K562 (cell line): ENCODE results near the gene YES1. TPM values are rescaled to one million over a fixed set of nuclear protein-coding genes. Genes with fewer than 3 reads are reported as not detected.

Source experiments
- ATAC-seq: fragments of 200-7000 bp; cut with Tn5 transposase; 3 replicates; pipeline ENCODE4 v1.9.1; 2020; ENCODE audit warnings: moderate library complexity
- BruUV-seq: library from RNA; stranded (reverse); fragments of 400-500 nt; replicated peaks from 2 replicates; lab custom pipeline; 2021; lab: Mats Ljungman, UMichigan
- CTCF ChIA-PET: fragments of 300-600 bp; formaldehyde crosslinking; extraction: SDS; loops from one replicate; lab custom pipeline; 2021; ENCODE audit warnings: low intra/inter-chr PET ratio; lab: Yijun Ruan, JAX
- POLR2A ChIA-PET: fragments of 300-600, 350-650 bp; sonication (Branson Sonifier 250); formaldehyde crosslinking; extraction: SDS; loops from one replicate; lab custom pipeline; 2021; ENCODE audit warnings: antibody characterized with exemption, inconsistent platforms; lab: Yijun Ruan, JAX
- DNase-seq, 4 experiments: peaks; one replicate each; pipeline versions ENCODE4 v3.0.0 to v3.0.0-alpha.2; 2011 to 2018; ENCODE audit warnings: low spot score in 3 of 4, mixed read lengths in 3 of 4; ENCODE audit errors: extremely low read depth in 1 of 4
- FAIRE-seq: peaks from 2 replicates; lab custom pipeline; 2011; peaks lifted over from hg19 to GRCh38; lab: Jason Lieb, UNC
- H2AFZ ChIP-seq: 2 replicates; pipeline ENCODE4 v1.6.0; 2011; ENCODE audit warnings: low read depth, low read length, control low read depth, inconsistent platforms
- H3K27ac ChIP-seq: fragments of 200-600 bp; 3 replicates; pipeline ENCODE4 v1.8.0; 2011; ENCODE audit warnings: low read depth, mild to moderate bottlenecking, control low read depth, inconsistent platforms, low read length, moderate library complexity, mixed read lengths; ENCODE audit errors: extremely low read depth
- H3K27me3 ChIP-seq, 2 experiments: fragments of 300-600 bp in 1 of 2; 2 replicates in 1 of 2; 3 replicates in 1 of 2; pipeline versions ENCODE4 v1.6.0 to v1.8.0; 2011; ENCODE audit warnings: inconsistent platforms in 2 of 2, low read length in 2 of 2, mild to moderate bottlenecking in 1 of 2, mixed read lengths in 1 of 2, moderate library complexity in 1 of 2; ENCODE audit not compliant: control insufficient read depth in 2 of 2, insufficient read depth in 2 of 2
- H3K36me3 ChIP-seq: fragments of 300-600 bp; 3 replicates; pipeline ENCODE4 v1.8.0; 2011; ENCODE audit warnings: mild to moderate bottlenecking, low read length, inconsistent platforms; ENCODE audit not compliant: control insufficient read depth, insufficient read depth
- H3K4me1 ChIP-seq, 2 experiments: fragments of 200-600 bp in 1 of 2; replicated peaks in 1 of 2; 2 replicates in 1 of 2; 3 replicates in 1 of 2; pipeline versions ENCODE4 v1.5.1 to v1.8.0; 2011; ENCODE audit warnings: inconsistent platforms in 2 of 2, low read length in 2 of 2, mild to moderate bottlenecking in 1 of 2, mixed read lengths in 1 of 2, moderate library complexity in 1 of 2; ENCODE audit not compliant: control insufficient read depth in 2 of 2, insufficient read depth in 2 of 2
- H3K4me2 ChIP-seq: 2 replicates; pipeline ENCODE4 v1.6.1; 2011; ENCODE audit warnings: low read length, control low read depth, inconsistent platforms, mixed read lengths; ENCODE audit not compliant: insufficient read depth
- H3K4me3 ChIP-seq: fragments of 200-600 bp; sonication (generic), shearing (Covaris generic); 2 replicates; pipeline ENCODE4 v1.5.1; 2016; ENCODE audit warnings: control low read depth, inconsistent platforms
- H3K79me2 ChIP-seq: fragments of 200-600 bp; 3 replicates; pipeline ENCODE4 v1.8.0; 2011; ENCODE audit warnings: low read length, inconsistent platforms; ENCODE audit not compliant: control insufficient read depth, insufficient read depth
- H3K9ac ChIP-seq, 2 experiments: 2 replicates each; pipeline versions ENCODE4 v1.6.0 to v1.6.1; 2011; ENCODE audit warnings: low read depth in 2 of 2, low read length in 2 of 2, control low read depth in 1 of 2, inconsistent platforms in 1 of 2, mild to moderate bottlenecking in 1 of 2, mixed read lengths in 1 of 2; ENCODE audit not compliant: insufficient read depth in 1 of 2
- H3K9me1 ChIP-seq: one replicate; pipeline ENCODE4 v1.6.0; 2011; ENCODE audit warnings: inconsistent platforms, mild to moderate bottlenecking, low read length, moderate library complexity; ENCODE audit not compliant: control insufficient read depth, insufficient read depth
- H3K9me3 ChIP-seq: replicated peaks from 2 replicates; pipeline ENCODE4 v1.5.1; 2011; ENCODE audit warnings: low read depth, low read length, inconsistent platforms; ENCODE audit not compliant: control insufficient read depth, insufficient read depth
- H4K20me1 ChIP-seq: replicated peaks from 2 replicates; pipeline ENCODE4 v1.6.1; 2011; ENCODE audit warnings: low read length, inconsistent platforms, mixed read lengths; ENCODE audit not compliant: control insufficient read depth, insufficient read depth
- BRF1 ChIP-seq: IDR thresholded peaks from 3 replicates; pipeline ENCODE4 v1.6.1; 2011; ENCODE audit warnings: borderline replicate concordance, mild to moderate bottlenecking; ENCODE audit not compliant: insufficient read length; ENCODE audit errors: extremely low read depth
- CEBPB ChIP-seq: fragments of 450-650 bp; IDR thresholded peaks from 2 replicates; pipeline ENCODE4 v1.6.1; 2016; ENCODE audit warnings: missing genetic modification characterization, missing compliant biosample characterization
- CEBPG ChIP-seq, 3 experiments: fragments of 200-800 bp in 1 of 3; sonication (Bioruptor generic) in 1 of 3; sonication (generic) in 1 of 3; formaldehyde crosslinking in 1 of 3; IDR thresholded peaks in 2 of 3; conservative IDR thresholded peaks in 1 of 3; 2 replicates each; pipeline versions ENCODE4 v1.6.1 to v1.8.0; 2016 to 2022; ENCODE audit warnings: missing compliant biosample characterization in 2 of 3, missing genetic modification characterization in 2 of 3, mild to moderate bottlenecking in 1 of 3, missing genetic modification reagents in 1 of 3
- HDAC1 ChIP-seq, 2 experiments: fragments of 450-650 bp; IDR thresholded peaks; 2 replicates each; pipeline ENCODE4 v1.6.1; 2016 to 2017; ENCODE audit warnings: inconsistent platforms in 1 of 2, mild to moderate bottlenecking in 1 of 2, moderate library complexity in 1 of 2
- IFI16 ChIP-seq: fragments of 250-450 bp; sonication (Bioruptor Pico); IDR thresholded peaks from 2 replicates; pipeline ENCODE4 v2.1.2; 2022; ENCODE audit warnings: mild to moderate bottlenecking, inconsistent platforms
- KDM1A ChIP-seq, 2 experiments: fragments of 450-650 bp; IDR thresholded peaks; 2 replicates each; pipeline ENCODE4 v1.6.1; 2016; ENCODE audit warnings: mild to moderate bottlenecking in 2 of 2
- NCOA6 ChIP-seq: fragments of 450-650 bp; IDR thresholded peaks from 2 replicates; pipeline ENCODE4 v1.6.1; 2017; ENCODE audit warnings: mild to moderate bottlenecking
- NR1H2 ChIP-seq: sonication (generic); formaldehyde crosslinking; IDR thresholded peaks from 2 replicates; pipeline ENCODE4 v1.4.0; 2020; ENCODE audit warnings: mild to moderate bottlenecking, missing genetic modification reagents
- RBBP5 ChIP-seq: fragments of 200-600 bp; sonication (generic); IDR thresholded peaks from 2 replicates; pipeline ENCODE4 v1.6.1; 2012; ENCODE audit warnings: borderline replicate concordance, mild to moderate bottlenecking, low read length, control low read depth, inconsistent platforms; ENCODE audit not compliant: insufficient read depth, poor library complexity, severe bottlenecking
- RBM25 ChIP-seq: fragments of 200-400 bp; formaldehyde crosslinking; IDR thresholded peaks from 2 replicates; pipeline ENCODE4 v1.6.1; 2018; ENCODE audit warnings: low read length, low read depth, moderate library complexity; ENCODE audit not compliant: severe bottlenecking
- RFX1 ChIP-seq: fragments of 450-650 bp; IDR thresholded peaks from 2 replicates; pipeline ENCODE4 v1.6.1; 2016; ENCODE audit warnings: mild to moderate bottlenecking, moderate library complexity
- SMAD2 ChIP-seq: fragments of 150-350 bp; IDR thresholded peaks from 2 replicates; pipeline ENCODE4 v1.6.1; 2014; ENCODE audit warnings: low read depth, mild to moderate bottlenecking, low read length
- STAT5A ChIP-seq: IDR thresholded peaks from 2 replicates; pipeline ENCODE4 v1.6.1; 2012; ENCODE audit warnings: low read length, inconsistent platforms, borderline replicate concordance
- THAP7 ChIP-seq: fragments of 250-450 bp; sonication (Bioruptor Pico); IDR thresholded peaks from 2 replicates; pipeline ENCODE4 v1.5.0; 2021
- ZNF121 ChIP-seq: sonication (generic); formaldehyde crosslinking; conservative IDR thresholded peaks from 2 replicates; pipeline ENCODE4 v1.8.0; 2022; ENCODE audit warnings: missing genetic modification reagents
- ZNF445 ChIP-seq: fragments of 250-450 bp; sonication (Bioruptor Pico); IDR thresholded peaks from 2 replicates; pipeline ENCODE4 v1.4.0; 2020; ENCODE audit warnings: low read depth, mild to moderate bottlenecking, moderate library complexity
- ZNF76 ChIP-seq: fragments of 250-450 bp; sonication (Bioruptor Pico); IDR thresholded peaks from 2 replicates; pipeline ENCODE4 v1.4.0; 2020; ENCODE audit warnings: mild to moderate bottlenecking, moderate library complexity, borderline replicate concordance
- WGBS: fragments of 100-300 bp; shearing (Covaris generic); methylation state at CpG from one replicate; pipeline ENCODE4 v1.1.6; 2016; ENCODE audit warnings: low coverage, mixed read lengths; ENCODE audit not compliant: insufficient coverage; ENCODE audit errors: missing lambda C conversion rate; 5-methylcytosine and 5-hydroxymethylcytosine counted together
- in situ Hi-C: fragments of 300-500 bp; cut with MboI; formaldehyde crosslinking; loops from 4 replicates; pipeline ENCODE4 v1.15.0; 2018; ENCODE audit warnings: inconsistent platforms, mixed read lengths
- intact Hi-C: fragments of 100-400 bp; cut with micrococcal nuclease; formaldehyde crosslinking; loops from 2 replicates; pipeline ENCODE4 v1.14.2; 2022
- polyA plus RNA-seq, 8 experiments: library from polyadenylated mRNA; depleted of rRNA in 4 of 8; stranded (reverse) in 5 of 8; unstranded in 3 of 8; fragments of >200 nt; fragmentation: Nextera tagmentation in 2 of 8; fragmentation: Illumina TruSeq in 1 of 8; extraction: Ambion mirVana in 2 of 8; extraction: Trizol in 1 of 8; gene quantifications; 2 replicates each; pipeline versions ENCODE4 v1.2.1 to v1.2.3, GENCODE V29; 2011 to 2014; ENCODE audit warnings: inconsistent platforms in 1 of 8, missing spikeins in 1 of 8
- total RNA-seq, 7 experiments: library from RNA; depleted of rRNA in 6 of 7; stranded (reverse); fragments of >200 nt in 6 of 7; fragmentation: Illumina TruSeq in 2 of 7; extraction: Trizol in 2 of 7; gene quantifications; 2 replicates each; pipeline versions ENCODE4 v1.2.1 to v1.2.3, GENCODE V29; 2011 to 2021; ENCODE audit warnings: low replicate concordance in 1 of 7

Gene YES1
- total and polyA plus RNA-seq, 9 of the 15 experiments (the other 6 are each of a cell fraction or from before 2014, with no cell fraction given): 37.2 to 115 (median 77.7) TPM

- Histone ChIP-seq H3K9ac (no peak overlapping the region), H3K79me2 (no peaks in the 10 kb centered on the region), H3K9me3 (no peaks in the 10 kb centered on the region), H3K9me1 (no peaks in the 10 kb centered on the region), H3K36me3 (no peaks in the 10 kb centered on the region), H2AFZ (peak overlapping the region; percentile 23), H3K27ac (no peak overlapping the region), H3K4me2 (no peak overlapping the region), H3K4me1 (peaks cover 6 to 10% of the 10 kb centered on the region in 2 experiments; a peak in 4 of 5 replicates), H3K27me3 (no peaks in the 10 kb centered on the region), H4K20me1 (no peaks in the 10 kb centered on the region), H3K4me3 (no peak overlapping the region)
- BruUV-seq: no TSS peak
- intact Hi-C loops: no loop called here
- WGBS: 66% methylated on average over 2 of the region's 2 CpGs
- no peak for FAIRE-seq
- TF ChIP-seq BRF1 (no peak), ZNF76 (CRISPR knock-in tag) (no peak), RBBP5 (no peak), STAT5A (no peak), THAP7 (CRISPR knock-in tag) (no peak), NR1H2 (CRISPR knock-in tag) (no peak), SMAD2 (no peak), KDM1A (IDR thresholded peaks at IDR 0.05) (0 out of 4 replicates have a peak, but pooled peaks of 1 of the 2 experiments have one; percentile 2), IFI16 (no peak), CEBPB (peak; percentile 75), CEBPG (CRISPR knock-in tag; IDR thresholded peaks at IDR 0.05) (0 out of 2 replicates have a peak, but pooled peaks have one; percentile 33), CEBPG (tag; conservative IDR thresholded peaks at IDR 0.05 in 1 of 2, IDR thresholded peaks at IDR 0.05 in 1 of 2) (0 out of 4 replicates have a peak, but pooled peaks of 1 of the 2 experiments have one; percentile 21), RBM25 (peak; percentile 23), ZNF121 (CRISPR knock-in tag) (peak; percentile 63), RFX1 (peak; percentile 56), NCOA6 (no peak), HDAC1 (IDR thresholded peaks at IDR 0.05) (no peak), ZNF445 (CRISPR knock-in tag) (no peak)
- in situ Hi-C loops: no loop called here
- ATAC-seq: peak; percentile 43; the same call in 2 of the 3 replicates
- POLR2A ChIA-PET: interaction anchor here (0.6 to 4.4 kb wide), 3 partner anchors 10 to 24 kb away, joined by 3 to 37 read pairs (median 4); no protein-coding TSS in a partner anchor
- peak in 1 of 4 experiments; percentile 26 for DNase-seq
- CTCF ChIA-PET: no interaction called here
Measured at GRCh38 chr18:824179-824578, 12.1 kb upstream of the YES1 start.
